ENCODE measurements around the gene LCMT2.

DNA sequence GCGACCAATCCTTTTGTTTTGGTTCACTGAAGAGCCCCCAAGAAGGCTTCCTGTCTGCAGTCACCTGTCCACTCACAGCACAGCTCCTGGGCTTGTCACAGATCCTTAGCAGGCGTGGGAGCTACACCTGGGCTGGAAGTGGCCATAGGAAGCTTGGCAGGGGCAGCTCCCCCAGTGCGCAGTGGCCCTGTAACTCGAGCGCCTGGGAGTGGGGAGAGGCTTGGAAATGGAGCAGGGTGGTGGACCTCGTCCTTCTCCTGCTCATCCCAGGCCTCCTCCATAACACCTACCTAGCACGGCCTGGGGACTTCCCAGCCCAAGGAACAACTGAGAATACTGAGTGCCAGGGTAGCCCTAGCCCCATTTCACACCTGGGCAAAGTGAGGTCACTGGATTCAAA lies 44.3 kb downstream of the LCMT2 start:
- no peak for TF ChIP-seq ZNF384 (IDR thresholded peaks at IDR 0.05)
- TF ChIP-seq BHLHE40 (IDR thresholded peaks at IDR 0.05; ENCODE audit: borderline replicate concordance) = no peak
- no peak for TF ChIP-seq SUZ12 (IDR thresholded peaks at IDR 0.05)

Measured in HEK293T (cell line).